GM21423 (cell line): Measurements from ENCODE around the gene KPNA1.

Source experiments
- ATAC-seq: cut with Tn5 transposase; IDR thresholded peaks from one replicate; pipeline ENCODE4 v1.9.1; 2021; ENCODE audit warnings: mild to moderate bottlenecking, moderate library complexity; ENCODE audit not compliant: unreplicated experiment

Gene KPNA1

DNA sequence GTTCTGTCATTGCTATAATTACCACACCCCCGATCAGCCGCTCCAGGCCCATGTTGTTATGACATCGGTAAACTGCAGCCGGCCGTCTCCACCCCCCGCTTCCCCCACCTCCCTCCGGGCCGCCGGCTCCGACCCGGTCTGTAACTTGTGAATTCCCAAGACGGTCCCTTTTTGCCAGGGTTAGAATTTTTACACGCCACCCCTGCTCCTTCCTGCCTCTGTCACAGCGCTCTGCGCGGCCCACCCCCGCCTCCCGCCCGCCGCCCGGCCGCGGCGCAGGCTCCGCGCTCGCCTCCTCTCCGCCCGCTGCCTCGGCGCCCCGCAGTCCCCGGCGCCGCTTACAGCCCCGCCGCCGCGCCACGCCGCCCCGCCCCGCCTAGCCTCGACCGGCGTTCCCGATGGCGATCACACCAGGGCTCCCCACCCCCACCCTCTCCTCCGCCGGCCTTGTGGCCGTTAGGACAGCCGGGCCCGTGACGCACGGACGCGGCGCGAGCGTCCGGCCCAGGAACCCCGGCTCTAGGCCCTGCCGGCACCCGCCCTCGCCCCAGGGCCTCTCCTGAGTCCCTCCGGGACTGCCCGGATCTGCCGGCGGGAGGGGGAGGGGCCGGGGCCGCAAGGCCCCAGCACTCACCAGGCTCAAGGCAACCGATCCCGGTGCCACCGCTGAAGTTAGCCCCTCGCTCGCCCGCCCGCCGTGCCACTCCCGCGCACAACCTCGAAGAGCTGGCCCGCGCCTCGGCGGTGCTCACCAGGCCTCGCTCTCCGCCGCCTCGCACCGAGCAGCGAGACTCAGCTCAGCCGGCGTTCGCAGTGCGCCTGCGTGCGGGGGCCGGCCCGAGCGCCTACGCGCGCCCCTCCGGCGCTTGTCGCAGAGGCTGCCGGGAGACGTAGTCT, at the start of gene KPNA1:
TSS of gene KPNA1 (minus strand) at position 817 of the 897 bp plus-strand sequence. CDS start 18,374 bp downstream, outside the sequence.
- peak; percentile 81 for ATAC-seq

DNA sequence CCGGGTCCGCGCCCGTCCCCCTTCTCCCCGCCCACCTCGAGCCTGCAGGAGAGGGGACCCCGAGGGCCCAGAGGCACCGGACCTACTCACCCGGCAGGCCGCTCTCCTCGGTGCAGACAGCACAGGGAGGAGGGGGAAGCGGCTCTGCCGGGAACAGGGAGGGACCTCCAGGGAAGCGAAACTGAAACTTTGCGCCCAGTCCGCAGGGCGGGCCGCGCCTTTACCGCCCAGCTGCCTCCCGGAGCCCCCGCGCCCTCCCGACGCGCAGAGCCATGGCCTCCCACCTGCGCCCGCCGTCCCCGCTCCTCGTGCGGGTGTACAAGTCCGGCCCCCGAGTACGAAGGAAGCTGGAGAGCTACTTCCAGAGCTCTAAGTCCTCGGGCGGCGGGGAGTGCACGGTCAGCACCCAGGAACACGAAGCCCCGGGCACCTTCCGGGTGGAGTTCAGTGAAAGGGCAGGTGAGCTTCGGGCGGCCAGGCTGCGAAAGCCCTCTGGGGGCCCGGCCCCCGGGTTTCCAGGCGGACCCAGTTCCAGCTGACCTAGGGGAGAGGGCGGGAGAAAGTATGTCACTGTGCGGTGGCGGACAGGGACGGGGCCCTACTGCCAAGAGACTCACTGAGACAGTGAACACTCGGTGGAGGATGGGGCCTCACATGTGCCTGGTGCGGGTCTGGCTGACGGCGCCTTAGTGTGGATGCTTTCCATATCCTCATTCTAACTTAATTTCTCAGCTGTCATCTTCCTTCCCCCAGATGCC, 49.6 kb upstream of the KPNA1 start, which contains the start of the genes DTX3L and PARP9:
TSS of gene DTX3L (plus strand) at position 184 of the 758 bp plus-strand sequence. CDS start at position 273, 89 bp downstream.
TSS of gene PARP9 (minus strand) at position 146 of the 758 bp plus-strand sequence. CDS start 4,680 bp downstream, outside the sequence.
- peak; percentile 75 for ATAC-seq

DNA sequence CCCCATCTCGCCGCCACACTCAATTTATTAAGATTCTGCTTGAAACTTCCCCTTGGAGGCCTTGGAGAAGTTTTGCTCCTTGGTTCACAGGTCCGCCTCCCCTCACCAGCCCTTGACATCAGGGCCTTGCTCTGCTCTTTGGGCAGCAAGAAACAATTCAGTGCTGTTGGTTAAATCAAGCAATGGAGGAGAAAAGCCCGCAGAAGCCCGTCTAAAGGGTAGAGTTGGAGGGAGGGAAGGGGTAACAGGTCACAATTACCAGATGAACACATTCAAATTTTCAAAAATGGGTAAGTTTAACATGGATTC, 48.9 kb upstream of the KPNA1 start:
- no peak for ATAC-seq

DNA sequence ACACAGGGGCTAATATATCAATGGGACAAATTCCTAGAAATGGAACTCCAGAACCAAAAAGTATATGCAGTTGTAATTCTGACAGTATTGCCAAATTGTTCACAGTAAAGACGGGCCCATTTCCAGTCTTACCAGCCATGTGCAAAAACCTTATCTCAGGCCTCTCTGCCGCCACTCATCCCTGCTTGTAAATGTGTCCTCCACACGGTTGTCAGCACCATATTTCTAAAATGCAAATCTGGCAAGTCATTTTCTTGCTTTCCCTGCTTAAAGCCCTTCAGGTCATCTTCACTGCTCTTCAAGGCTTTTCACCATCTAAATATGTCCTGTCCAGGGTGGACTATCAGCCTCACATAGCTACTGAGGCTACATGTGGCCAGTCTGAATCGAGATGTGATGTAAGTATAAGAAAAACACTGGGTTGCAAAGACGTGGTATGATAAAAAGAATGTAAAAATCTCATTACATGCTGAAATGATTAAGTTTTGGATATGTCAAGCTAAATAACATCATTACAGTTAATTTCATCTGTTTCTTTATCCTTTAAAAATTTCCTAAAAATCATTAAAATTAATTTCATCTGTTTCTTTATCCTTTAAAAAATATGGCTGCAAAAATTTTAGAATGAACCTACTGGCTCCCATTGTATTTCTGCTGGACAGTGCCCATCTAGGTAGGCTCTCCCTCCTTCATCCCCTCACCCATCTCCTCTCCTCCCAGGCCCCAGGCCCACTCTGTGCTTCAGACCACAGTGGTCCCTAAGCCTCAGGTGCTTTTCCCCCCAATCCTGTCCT, 48.4 kb upstream of the KPNA1 start:
- ATAC-seq, result no peak

DNA sequence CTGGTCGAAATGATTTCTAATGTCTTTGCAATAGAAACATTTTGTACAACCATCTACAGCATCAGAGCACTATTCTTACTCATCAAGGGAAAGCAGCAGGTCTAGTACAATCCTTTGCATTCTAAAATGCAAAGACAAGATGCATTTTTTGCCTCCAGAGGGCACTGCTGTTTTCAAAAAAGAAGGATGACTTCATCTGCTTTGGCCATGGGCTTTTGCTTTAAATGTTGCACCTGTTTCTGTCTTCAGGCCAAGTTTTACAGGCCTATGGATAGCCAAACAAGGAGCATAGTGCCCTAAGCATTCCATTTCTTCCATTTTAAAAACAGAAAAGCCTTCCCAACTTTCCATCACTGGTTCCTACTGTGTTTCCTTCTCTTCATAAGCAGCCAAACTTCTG, 45.9 kb upstream of the KPNA1 start:
- no peak for ATAC-seq

DNA sequence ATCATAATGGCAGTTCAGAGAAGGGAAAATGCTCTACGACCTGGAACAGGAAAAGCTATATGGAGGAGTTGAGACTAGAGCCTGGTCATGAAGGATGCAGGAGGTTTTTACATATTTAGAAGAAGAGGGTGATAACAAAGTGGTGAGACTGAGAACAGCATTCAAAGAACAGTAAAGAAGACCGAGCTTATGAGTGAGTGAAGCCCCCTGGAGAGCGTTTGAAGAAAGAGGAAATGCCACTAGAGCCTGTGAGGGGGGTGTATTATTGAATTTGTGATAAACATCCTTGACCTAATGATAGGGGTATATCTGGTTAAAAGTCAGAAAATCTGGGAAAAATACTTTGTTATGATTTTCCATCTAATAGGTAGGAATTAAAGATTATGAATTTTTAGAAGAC, 45.2 kb upstream of the KPNA1 start:
- ATAC-seq, result no peak

DNA sequence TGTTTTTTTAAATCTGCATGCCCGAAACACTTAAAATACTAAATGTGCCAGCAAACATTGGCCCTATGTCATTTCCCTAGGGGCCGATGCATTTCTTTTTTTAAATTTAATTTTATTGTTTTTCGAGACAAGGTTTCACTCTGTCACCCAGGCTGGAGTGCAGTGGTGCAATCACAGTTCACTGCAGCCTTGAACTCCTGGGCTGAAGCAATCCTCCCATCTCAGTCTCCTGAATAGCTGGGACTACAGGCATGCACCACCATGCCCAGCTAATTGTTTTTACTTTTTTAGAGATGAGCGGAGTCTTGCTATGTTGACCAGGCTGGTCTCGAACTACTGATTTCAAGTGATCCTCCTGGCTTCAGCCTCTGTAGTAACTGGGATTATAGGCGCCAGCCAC, 43.9 kb upstream of the KPNA1 start:
- no peak for ATAC-seq

DNA sequence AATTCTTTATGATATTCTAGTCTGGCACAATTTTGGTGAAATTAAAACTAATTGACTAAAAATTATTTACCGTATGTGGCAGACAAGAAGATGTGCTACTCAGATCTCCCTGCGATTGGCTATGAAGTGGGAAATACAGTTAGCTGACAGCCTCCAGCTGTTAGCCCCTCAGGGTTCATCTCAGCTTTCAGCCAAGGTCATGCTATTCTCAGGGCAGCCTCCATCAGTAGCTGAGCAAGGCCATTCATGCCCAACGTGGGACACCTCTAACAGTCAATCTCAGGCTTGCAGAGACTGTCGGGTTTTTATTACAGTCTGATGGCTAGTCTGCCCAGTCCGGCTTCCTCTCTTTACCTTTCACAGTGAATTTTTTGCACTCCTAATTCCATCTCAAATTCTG, 42.6 kb upstream of the KPNA1 start:
- no peak for ATAC-seq

DNA sequence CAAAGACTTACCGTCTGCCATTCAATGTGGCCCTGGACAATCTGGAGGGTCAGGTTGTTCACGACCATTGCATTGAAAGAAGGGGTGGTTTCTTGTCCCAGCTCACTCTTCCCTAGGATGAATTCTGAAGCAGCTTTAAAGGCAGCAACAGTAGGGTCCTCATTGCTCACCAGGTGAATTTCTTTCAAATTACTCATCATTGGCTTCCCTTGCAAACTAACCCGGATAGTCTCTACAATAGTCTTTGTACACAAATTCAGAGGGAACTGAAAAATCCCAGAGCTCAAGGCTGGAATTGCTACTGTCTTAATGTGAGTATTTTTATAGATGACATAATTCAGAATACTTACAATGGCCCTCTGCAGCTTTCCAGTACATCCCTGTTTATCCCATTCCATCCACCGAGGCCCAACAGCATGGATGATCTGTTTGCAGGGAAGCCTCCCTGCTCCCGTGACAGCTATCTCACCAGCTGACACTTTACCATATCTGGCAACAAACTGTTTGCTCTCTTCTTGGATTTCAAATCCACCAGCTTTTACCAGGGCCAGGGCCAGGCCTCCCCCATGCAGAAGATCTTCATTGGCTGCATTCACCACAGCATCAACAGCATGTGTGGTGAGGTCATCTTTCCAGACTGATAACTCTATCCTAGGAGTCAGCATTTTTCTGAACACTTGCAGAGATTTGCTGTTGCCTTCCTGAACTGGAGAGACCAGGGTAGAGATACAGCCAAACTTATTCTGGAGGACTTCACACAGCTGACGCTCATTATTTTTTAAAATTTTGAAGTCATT, 40.7 kb upstream of the KPNA1 start:
- ATAC-seq, result no peak

DNA sequence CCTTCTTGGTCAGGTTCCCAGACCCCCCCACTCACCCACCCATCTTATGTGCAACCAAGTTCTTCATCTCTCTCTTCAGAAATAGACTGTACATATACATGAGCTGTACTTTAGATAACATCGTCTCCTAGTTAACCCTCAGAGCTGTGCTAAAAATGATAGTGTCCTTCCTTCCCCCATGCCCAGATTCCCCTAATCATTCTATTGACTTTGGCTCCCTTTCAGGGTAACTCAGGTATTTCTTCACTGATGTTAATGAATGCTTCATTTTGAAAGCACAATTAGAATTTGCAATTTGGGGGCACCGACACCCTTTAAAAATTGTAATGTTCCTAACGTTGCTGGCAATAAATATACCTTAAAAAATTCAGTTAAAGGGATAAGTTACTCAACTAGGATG, 38.4 kb upstream of the KPNA1 start:
- no peak for ATAC-seq

DNA sequence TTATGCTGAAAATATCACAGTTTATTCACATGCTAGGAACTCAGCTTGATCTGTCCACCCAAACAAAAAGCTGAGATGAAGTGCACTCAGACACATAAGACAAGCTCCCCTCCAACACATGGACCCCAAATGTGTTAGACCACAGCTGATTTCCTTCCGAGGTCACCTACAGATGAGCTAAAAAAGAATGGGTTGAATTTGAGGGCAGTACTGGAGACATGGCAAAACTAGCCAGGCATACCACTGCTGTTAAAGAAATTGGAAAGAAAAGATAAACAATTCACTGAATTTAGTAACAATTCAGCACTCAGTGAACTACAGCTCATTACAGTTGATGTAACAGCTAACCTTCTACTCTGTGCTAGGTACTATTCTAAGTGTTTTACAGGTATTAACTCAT, 33.9 kb upstream of the KPNA1 start:
- no peak for ATAC-seq

DNA sequence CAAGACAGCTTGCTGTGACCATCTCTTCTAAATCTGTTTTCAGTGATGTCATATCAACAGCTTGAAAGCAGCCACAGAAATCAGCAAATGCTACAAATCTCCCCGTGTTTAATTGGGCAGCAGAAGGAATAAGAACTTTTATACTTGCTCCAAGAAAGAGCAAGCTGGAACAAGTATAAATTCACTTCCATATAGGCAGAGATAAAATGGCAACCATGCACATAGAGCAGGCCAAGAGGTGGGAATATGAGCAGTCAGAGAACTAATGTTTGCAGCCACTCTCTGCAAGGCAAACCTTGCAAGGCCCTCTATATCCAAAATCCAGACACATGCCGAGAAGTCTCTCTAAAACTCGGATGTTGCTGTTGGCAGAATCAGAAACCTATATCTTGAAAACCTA, 33.3 kb upstream of the KPNA1 start:
- no peak for ATAC-seq

DNA sequence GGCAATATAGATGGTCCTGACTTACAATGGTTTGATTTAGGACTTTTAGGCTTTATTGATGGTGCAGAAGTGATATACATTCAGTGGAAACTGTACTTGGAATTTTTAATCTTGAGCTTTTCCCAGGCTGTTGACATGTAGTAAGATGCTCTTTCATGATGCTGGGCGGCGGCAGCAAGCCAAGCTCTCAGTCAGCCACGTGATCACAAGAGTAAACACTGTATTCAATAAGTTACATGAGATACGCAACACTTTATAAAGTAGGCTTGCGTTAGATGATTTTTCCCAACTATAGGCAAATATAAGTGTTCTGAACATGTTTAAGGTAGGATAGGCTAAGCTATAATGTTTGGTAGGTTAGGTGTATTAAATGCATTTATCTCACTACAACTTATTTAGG, 31.4 kb upstream of the KPNA1 start:
- no peak for ATAC-seq

DNA sequence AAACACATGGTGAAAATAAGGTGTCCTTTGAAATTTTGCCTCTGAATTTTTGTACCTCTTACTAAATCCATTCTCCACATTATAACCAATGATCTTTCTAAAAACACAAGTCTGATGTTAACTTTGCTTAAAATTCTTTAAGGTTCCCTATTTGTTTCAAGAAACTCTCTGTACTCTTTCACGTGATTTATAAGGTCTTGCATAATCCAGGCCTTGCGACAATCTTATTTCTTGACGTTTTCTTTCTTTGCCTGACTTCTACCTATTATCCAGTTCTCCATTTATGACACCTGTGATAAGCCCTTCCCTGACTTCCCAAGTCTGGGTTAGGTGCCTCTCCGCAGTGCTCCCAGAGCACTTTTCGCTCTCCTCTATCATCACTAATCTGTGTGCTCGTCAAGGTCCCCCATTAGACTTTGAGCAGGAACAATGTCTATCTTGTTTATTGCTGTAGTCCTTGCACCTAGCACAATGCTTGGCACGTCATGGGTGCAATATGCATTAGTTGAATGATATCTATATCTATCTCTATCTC, 24.3 kb upstream of the KPNA1 start:
- no peak for ATAC-seq

DNA sequence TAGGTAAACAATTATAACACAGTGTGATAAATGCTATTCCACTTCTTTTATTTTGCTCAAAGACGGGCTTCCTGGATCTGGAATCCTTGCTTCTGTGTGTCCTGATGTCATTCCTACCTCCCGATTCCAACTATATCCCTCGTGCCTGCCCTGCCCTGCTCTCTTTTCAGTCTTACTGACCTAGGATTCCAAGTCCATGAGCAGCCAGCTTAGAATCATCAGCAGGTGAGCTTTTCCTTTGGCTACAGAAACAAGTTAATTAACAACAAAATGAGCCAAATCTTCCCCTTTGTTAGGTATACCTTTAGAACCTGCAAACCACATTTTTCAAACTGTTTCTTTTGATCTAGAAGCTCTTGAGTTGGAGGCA, 21.9 kb upstream of the KPNA1 start:
- ATAC-seq, result no peak

DNA sequence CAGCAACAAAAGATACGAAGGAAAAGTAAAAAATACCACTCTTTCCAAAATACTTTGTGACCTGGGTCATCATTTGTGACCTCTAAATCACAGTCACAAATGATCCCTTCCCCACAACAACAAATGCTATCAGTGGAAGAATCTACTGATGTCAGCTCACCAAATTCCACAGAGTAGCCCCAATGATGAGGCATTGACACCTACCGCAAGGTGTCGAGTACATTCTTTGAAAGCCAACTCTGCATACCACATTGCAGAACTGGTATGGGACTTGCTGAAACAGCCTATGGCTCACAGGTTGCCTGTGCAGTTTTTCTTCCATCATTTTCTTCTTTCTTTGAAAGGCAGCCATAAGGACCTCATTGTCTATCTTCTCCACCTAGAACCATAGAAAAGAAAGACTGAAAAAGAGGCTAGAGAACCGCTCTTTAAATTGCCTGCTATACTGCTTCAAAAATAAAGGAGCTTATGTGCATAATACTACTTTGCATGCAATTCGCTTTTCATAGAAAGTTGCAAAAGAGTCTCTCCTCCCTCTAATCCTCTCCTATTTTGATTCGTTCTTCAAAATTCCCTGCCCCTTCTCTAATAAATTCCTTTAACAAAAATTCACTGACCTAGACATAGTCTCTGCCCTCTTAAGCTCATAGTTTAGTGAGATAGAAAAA, 21.4 kb upstream of the KPNA1 start:
- ATAC-seq, result no peak

DNA sequence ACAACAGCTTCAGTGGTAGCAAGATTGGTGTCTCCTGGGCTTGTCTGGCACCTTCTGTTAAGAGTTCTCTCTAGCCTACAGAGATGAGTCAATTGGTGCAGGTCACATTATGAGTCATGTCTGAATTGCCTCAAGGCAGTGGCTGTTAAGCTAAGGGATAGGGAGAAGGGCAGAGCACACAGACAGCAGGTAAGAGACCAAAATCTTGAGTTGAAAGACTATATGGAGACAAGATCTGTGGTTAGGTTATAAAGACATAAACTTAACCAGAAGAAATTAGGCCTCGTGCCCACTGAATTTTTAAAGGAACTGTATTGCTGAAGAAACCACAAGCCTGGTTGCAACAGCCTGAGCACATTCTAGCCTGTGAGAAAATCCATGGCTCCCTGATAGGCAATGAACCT, 19.2 kb upstream of the KPNA1 start:
- peak; percentile 99 for ATAC-seq

DNA sequence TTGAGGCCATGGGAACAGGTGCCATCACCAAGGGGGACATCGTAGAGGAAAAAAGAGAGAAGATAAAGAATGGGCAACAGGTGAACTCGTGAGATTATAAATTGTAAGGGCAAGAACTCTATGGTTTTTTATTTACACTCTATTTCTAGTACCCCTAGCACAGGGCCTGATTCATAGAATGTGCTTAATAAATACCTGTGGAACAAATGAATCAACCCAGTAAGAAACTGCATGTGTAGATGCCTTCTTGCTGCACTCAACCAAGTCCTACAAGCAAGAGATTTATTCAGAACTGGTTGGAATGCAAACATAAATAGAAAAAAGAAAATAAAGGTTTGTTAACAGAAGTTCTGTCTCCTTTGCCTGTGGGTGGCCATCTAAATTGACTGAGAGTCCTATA, 18.7 kb upstream of the KPNA1 start:
- ATAC-seq, result no peak

DNA sequence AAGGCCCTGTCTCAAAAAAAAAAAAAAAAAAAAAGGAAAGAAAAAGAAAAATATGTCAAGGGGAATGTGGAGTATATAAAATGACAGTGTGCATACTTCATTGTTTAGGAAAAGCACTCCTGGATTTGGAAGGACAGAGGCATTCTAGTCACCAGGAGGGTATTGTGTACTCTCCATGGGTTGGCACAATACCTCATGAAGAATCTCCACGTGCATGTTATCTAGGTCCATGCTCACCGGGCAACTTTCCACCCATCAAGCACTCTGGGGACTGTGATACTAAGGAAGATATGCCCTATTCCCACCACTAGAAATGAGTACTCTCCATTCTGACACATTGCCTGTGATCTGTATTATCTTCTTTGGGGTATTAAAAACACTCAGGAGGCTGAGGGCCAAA, 15.4 kb upstream of the KPNA1 start:
- no peak for ATAC-seq

DNA sequence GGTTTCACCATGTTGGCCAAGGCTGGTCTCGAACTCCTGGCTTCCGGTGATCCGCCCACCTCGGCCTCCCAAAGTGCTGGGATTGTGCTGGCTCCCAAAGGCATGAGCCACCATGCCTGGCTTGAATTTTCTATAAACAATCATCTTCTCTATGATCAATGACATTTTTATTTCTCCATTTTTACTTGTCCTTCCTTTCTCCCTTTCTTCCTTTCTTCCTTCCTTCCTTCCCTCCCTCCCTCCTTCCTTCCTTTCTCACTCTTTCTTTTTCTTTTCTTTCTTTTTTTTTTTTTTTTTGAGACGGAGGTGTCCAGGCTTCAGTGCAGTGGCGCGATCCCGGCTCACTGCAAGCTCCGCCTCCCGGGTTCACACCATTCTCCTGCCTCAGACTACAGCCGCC, 8.6 kb upstream of the KPNA1 start:
- ATAC-seq, result no peak
